Thyroid gland (tissue), 4 donors: ENCODE measurements around the gene LRRFIP1.

Source experiments
- CTCF ChIP-seq, 6 experiments: fragments of 200-600 bp in 3 of 6; fragments of 450-650 bp in 3 of 6; sonication (generic) in 3 of 6; IDR thresholded peaks; one replicate each; pipeline ENCODE4 v1.5.1; 2016 to 2019; ENCODE audit warnings: antibody characterized with exemption in 6 of 6, mild to moderate bottlenecking in 2 of 6, inconsistent platforms in 1 of 6, moderate library complexity in 1 of 6
- POLR2A ChIP-seq, 2 donors: fragments of 450-650 bp; IDR thresholded peaks; one replicate each; pipeline ENCODE4 v1.6.1; 2017; ENCODE audit warnings: antibody characterized with exemption in 2 of 2, mild to moderate bottlenecking in 2 of 2, moderate library complexity in 1 of 2

- no peak for TF ChIP-seq CTCF (IDR thresholded peaks at IDR 0.05)
- no peak for TF ChIP-seq POLR2A (IDR thresholded peaks at IDR 0.05)
These were observed 12.4 kb downstream of the LRRFIP1 start for GRCh38 chr2:237639836-237640220.
